Neutrophil (primary cell): ENCODE results near the gene SUMF1.

Experiments
- H3K27ac ChIP-seq: fragments of 200-600 bp; sonication (generic); 2 replicates; pipeline ENCODE4 v1.5.1; 2016; ENCODE audit warnings: mild to moderate bottlenecking, moderate library complexity
- H3K27me3 ChIP-seq: fragments of 200-600 bp; sonication (generic); 2 replicates; pipeline ENCODE4 v1.6.0; 2016; ENCODE audit warnings: mild to moderate bottlenecking
- H3K36me3 ChIP-seq: fragments of 200-600 bp; sonication (generic); 2 replicates; pipeline ENCODE4 v1.5.1; 2017
- H3K4me1 ChIP-seq, 2 experiments: fragments of 200-600 bp in 1 of 2; sonication (generic) in 1 of 2; 1 replicate in 1 of 2; 2 replicates in 1 of 2; pipeline versions ENCODE4 v1.5.1 to v1.6.1; 2013 to 2016; ENCODE audit warnings: low read depth in 1 of 2, low read length in 1 of 2, mild to moderate bottlenecking in 1 of 2, moderate library complexity in 1 of 2; ENCODE audit not compliant: control insufficient read depth in 1 of 2, insufficient read depth in 1 of 2
- H3K4me3 ChIP-seq, 2 experiments: fragments of 200-600 bp in 1 of 2; sonication (generic) in 1 of 2; 1 replicate in 1 of 2; 2 replicates in 1 of 2; pipeline ENCODE4 v1.5.1; 2013 to 2016; ENCODE audit warnings: low read depth in 1 of 2, low read length in 1 of 2, mild to moderate bottlenecking in 1 of 2, moderate library complexity in 1 of 2
- H3K9me3 ChIP-seq: fragments of 200-600 bp; sonication (generic); 2 replicates; pipeline ENCODE4 v1.5.1; 2016
- TF ChIP-seq, protein P1 (sequence below): fragments of 200-600 bp; sonication (generic); IDR thresholded peaks from 2 replicates; pipeline ENCODE4 v1.5.1; 2016; ENCODE audit warnings: antibody characterized with exemption

SUMF1 gene

DNA sequence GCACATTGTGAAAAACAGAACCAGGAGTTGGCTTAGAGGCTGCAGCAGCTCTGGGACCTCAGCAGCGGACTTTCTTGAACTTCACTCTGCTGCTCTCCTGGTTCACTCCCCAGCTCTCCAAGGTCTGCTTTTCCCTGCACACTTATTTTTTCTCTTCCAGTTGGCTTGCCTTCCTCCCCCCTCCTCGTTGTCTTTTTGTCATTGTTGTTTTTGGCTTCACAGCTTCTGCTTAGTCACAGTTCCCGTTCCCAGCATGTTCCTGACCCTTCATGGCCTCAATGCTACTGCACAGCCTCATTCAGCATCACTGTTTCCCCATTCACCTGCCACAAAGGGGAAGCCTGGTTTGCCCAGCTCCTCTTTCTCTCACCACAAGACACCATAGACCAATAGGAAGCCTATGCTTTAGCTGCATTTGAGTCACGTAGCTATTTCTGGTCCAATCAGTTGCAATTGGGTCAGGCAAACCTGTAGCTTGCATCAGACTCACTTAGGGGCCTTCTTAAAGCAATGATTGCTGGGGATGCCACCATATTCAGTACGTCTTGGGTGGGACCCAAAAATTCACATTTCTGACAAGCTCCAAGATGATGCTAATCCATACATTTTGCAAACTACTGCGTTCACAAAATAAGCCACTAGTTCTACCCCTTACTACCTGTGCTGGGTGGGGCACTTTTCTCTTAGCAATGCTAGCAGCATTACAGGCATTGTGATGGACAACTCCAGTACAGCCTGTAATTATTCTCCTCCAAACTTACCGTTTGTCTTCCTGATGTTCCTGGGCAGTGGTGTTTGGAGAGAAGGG is 7.8 kb upstream of the SUMF1 start:
- Histone ChIP-seq H3K27ac (peak overlapping the region; percentile 99), H3K27me3 (no peaks in the 10 kb centered on the region), H3K36me3 (no peaks in the 10 kb centered on the region), H3K4me1 (peaks cover 65 to 74% of the 10 kb centered on the region in 2 experiments), H3K9me3 (no peaks in the 10 kb centered on the region), H3K4me3 (peak overlapping the region; percentile 53 to 59)
- TF ChIP-seq, protein P1, sequence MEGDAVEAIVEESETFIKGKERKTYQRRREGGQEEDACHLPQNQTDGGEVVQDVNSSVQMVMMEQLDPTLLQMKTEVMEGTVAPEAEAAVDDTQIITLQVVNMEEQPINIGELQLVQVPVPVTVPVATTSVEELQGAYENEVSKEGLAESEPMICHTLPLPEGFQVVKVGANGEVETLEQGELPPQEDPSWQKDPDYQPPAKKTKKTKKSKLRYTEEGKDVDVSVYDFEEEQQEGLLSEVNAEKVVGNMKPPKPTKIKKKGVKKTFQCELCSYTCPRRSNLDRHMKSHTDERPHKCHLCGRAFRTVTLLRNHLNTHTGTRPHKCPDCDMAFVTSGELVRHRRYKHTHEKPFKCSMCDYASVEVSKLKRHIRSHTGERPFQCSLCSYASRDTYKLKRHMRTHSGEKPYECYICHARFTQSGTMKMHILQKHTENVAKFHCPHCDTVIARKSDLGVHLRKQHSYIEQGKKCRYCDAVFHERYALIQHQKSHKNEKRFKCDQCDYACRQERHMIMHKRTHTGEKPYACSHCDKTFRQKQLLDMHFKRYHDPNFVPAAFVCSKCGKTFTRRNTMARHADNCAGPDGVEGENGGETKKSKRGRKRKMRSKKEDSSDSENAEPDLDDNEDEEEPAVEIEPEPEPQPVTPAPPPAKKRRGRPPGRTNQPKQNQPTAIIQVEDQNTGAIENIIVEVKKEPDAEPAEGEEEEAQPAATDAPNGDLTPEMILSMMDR = peak; percentile 14

DNA sequence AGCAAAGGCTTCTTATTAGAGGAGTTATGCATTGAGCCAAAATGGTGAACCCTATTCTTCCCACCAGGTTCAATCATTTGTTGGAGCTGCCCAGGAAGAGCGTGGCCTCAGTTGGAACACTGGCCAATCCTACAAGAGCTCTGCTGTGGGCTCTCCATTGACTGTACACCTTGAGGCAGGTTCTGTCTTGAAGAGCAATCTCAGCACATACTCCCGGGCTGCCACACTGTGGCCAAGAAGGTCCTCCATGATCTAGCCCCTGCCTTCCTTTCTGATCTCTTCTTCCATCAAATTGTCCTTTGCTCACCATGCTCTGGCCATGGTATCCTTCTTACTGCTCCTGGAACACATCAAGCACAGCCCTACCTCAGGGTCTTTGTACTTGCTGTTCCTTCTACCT is 5.7 kb upstream of the SUMF1 start:
- H3K9me3 ChIP-seq = no peaks in the 10 kb centered on the region
- peak overlapping the region; percentile 99 for H3K27ac ChIP-seq
- no peak overlapping the region for H3K4me3 ChIP-seq
- H3K27me3 ChIP-seq = no peaks in the 10 kb centered on the region
- TF ChIP-seq, protein P1 = no peak
- H3K36me3 ChIP-seq = no peaks in the 10 kb centered on the region
- H3K4me1 ChIP-seq = peaks cover 49 to 55% of the 10 kb centered on the region in 2 experiments

DNA sequence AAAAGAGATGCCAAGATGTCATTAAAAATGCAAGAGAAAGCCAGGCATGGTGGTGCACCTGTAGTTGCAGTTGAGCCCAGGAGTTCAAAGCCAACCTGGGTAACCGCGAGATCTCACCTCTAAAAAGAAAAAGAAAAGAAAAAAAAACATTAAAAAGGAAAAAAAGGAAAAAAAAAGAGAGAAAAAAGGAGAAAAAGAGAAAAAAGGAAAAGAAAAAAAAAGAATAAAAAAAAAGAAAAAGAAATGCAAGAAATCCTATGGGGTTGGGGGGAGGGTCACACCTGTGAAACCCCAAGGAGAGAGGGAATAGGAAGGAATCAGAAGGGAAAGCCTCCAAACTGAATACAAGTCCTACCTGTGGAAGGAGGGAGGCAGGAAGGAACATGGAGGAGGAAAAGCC is 5.2 kb upstream of the SUMF1 start:
- Histone ChIP-seq H3K36me3 (no peaks in the 10 kb centered on the region), H3K27me3 (no peaks in the 10 kb centered on the region), H3K9me3 (no peaks in the 10 kb centered on the region), H3K4me3 (no peak overlapping the region), H3K4me1 (peaks cover 48 to 53% of the 10 kb centered on the region in 2 experiments), H3K27ac (peak overlapping the region; percentile 99)
- TF ChIP-seq, protein P1 = no peak

DNA sequence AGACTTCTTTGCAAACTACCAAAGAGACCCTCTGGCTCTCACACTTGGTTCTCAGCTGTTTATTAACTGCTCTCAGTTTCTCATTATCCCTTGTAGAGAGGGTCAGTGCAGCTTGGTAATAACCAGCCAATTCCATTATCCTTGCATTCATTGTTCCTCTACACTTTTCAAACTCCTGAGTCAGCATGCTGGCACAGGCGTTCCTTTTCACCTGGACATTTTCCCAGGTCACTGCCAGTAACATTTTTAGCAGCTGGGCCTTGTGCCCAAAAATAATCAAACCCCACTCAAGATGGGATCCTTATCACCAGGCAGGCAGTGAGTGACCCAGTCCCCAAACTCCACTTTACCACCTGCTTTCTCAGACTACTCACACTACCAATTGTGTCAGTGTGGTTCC is 4.8 kb upstream of the SUMF1 start:
- TF ChIP-seq, protein P1 = no peak
- Histone ChIP-seq H3K4me1 (peaks cover 47 to 53% of the 10 kb centered on the region in 2 experiments), H3K27ac (no peak overlapping the region)

DNA sequence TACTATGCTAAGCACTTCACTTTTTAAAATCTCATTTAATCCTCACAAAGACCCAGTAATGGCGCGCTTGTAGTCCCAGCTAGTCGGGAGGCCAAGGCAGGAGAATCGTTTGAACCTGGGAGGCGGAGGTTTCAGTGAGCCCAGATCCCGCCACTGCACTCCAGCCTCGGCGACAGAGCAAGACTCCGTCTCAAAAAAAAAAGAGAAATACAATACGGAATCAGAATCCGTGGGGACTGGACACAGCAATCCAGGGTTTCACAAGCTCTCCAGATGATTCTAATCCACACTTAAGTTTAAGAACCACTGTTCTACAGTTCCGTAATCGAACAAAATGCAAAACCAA is 426 bp upstream of the SUMF1 start:
- H3K36me3 ChIP-seq = no peaks in the 10 kb centered on the region
- H3K27ac ChIP-seq = peak overlapping the region; percentile 94
- peak overlapping the region; percentile 97 to 100 for H3K4me3 ChIP-seq
- H3K9me3 ChIP-seq = no peaks in the 10 kb centered on the region
- peaks cover 27 to 30% of the 10 kb centered on the region in 2 experiments for H3K4me1 ChIP-seq
- H3K27me3 ChIP-seq = no peaks in the 10 kb centered on the region
- TF ChIP-seq, protein P1 = no peak

More for the DNA sequence above, 4.8 kb upstream of the SUMF1 start:
- H3K27me3 ChIP-seq = no peaks in the 10 kb centered on the region
- no peaks in the 10 kb centered on the region for H3K9me3 ChIP-seq
- H3K4me3 ChIP-seq = no peak overlapping the region
- no peaks in the 10 kb centered on the region for H3K36me3 ChIP-seq
